PC-3 (cell line): ENCODE measurements around the gene NLGN1.

ENCODE experiments used
- EZH2 ChIP-seq: fragments of 300-600 bp; sonication (generic); IDR thresholded peaks from one replicate; pipeline ENCODE4 v1.6.1; 2017; ENCODE audit warnings: antibody characterized with exemption, mild to moderate bottlenecking, low read length; ENCODE audit not compliant: unreplicated experiment
- EZH2phosphoT487 ChIP-seq: fragments of 300-600 bp; sonication (generic); IDR thresholded peaks from 2 replicates; pipeline ENCODE4 v1.6.1; 2018; ENCODE audit warnings: mild to moderate bottlenecking, antibody characterized with exemption, low read length, borderline replicate concordance
- TF ChIP-seq, protein P1 (sequence below): fragments of 300-600 bp; sonication (generic); conservative IDR thresholded peaks from 2 replicates; pipeline ENCODE4 v1.5.1; 2017; ENCODE audit warnings: antibody characterized with exemption, low read depth, mild to moderate bottlenecking, low read length

DNA sequence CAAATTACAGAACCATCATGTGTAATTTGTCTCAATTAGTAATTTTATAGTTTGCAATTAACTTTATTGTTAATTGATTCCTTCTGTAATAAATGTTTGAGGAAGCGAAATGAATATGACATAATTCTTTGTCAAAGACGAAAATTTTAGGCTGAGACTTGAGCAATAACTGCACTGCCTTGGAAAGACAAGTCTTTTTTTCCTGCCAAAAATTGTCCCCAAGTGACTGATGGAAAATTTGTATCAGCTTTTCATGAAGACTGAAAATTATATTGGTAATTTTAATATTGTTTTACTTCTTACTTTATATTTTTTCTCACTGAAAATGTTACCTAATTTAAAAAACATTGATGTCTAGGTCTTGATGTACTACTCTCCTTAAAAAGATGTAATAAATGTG lies 622.6 kb downstream of the NLGN1 start:
- TF ChIP-seq, protein P1, sequence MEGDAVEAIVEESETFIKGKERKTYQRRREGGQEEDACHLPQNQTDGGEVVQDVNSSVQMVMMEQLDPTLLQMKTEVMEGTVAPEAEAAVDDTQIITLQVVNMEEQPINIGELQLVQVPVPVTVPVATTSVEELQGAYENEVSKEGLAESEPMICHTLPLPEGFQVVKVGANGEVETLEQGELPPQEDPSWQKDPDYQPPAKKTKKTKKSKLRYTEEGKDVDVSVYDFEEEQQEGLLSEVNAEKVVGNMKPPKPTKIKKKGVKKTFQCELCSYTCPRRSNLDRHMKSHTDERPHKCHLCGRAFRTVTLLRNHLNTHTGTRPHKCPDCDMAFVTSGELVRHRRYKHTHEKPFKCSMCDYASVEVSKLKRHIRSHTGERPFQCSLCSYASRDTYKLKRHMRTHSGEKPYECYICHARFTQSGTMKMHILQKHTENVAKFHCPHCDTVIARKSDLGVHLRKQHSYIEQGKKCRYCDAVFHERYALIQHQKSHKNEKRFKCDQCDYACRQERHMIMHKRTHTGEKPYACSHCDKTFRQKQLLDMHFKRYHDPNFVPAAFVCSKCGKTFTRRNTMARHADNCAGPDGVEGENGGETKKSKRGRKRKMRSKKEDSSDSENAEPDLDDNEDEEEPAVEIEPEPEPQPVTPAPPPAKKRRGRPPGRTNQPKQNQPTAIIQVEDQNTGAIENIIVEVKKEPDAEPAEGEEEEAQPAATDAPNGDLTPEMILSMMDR = no peak
- TF ChIP-seq EZH2 (no peak), EZH2phosphoT487 (no peak)
